Measurements from ENCODE around the gene CD247.
A peak's percentile ranks its signal among the peaks of the same experiment; 100 is the strongest.

CD247 gene

GRCh38 chr1:167538657-167539056 lies 20.3 kb upstream of the CD247 start:
- H3K27ac ChIP-seq (ENCODE audit: low read length) = no peak overlapping the region
- H3K27me3 ChIP-seq (ENCODE audit: insufficient read depth, low read length) = no peaks in the 10 kb centered on the region
- H3K36me3 ChIP-seq (ENCODE audit: insufficient read depth, low read depth, low read length) = no peaks in the 10 kb centered on the region
- no peak overlapping the region for H3K4me3 ChIP-seq (ENCODE audit: low read length)
- no peak overlapping the region for H3K9ac ChIP-seq (ENCODE audit: low read depth, low read length)
- H3K9me3 ChIP-seq (ENCODE audit: insufficient read depth, low read depth, low read length) = no peaks in the 10 kb centered on the region
- H3K4me1 ChIP-seq (ENCODE audit: insufficient read depth, low read length) = no peaks in the 10 kb centered on the region; the same call in 1 of the 2 replicates

GRCh38 chr1:167533851-167534300 lies 15.5 kb upstream of the CD247 start:
- no peak overlapping the region for H3K27ac ChIP-seq (ENCODE audit: low read length)
- H3K9ac ChIP-seq (ENCODE audit: low read depth, low read length) = peak overlapping the region; percentile 34; the same call in 1 of the 2 replicates
- no peaks in the 10 kb centered on the region; the same call in 1 of the 2 replicates for H3K4me1 ChIP-seq (ENCODE audit: insufficient read depth, low read length)
- H3K4me3 ChIP-seq (ENCODE audit: low read length) = no peak overlapping the region
- H3K27me3 ChIP-seq (ENCODE audit: insufficient read depth, low read length) = no peaks in the 10 kb centered on the region
- no peaks in the 10 kb centered on the region for H3K36me3 ChIP-seq (ENCODE audit: insufficient read depth, low read depth, low read length)
- H3K9me3 ChIP-seq (ENCODE audit: insufficient read depth, low read depth, low read length) = no peaks in the 10 kb centered on the region

DNA sequence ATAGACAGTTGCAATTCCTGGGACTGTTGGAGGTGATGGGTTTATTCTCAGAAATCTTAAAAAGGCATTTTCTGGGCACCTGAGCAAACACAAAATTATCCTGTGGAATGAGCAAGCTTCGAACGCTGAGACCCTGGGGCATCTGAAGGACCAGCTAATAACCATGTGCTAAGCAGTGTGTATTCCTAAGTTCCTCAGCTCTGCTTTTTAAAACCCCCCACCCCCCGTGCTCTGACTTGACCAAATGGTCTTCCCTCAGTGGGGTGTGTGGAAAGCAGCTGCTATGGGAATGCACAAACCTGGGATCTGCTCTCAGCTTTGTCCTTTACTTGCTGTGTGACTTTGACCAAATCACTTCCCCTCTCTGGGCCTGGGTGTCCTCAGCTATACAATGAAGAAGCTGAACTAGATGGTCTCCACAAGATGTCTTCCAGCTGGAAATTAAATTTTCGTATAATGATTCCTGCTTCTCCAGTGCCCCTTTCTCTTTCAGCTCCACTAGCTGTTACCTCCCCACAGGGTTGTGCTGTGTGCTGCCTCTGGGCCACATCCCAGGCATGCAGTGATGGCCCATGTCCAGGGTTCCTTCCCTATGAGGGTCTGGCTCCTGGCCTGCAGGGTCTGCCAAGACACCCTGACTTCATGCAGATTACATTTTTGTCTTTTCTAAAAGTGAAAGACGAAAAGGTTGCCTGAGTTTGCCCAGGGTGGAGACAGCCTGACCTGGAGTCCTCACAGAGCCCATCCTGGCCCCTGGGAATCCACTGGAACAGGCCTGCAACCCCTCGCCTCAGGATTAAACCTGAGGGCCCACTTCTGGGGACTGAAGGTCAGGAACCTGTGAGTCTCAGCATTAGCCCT lies 14.9 kb upstream of the CD247 start:
- no peak overlapping the region for H3K27ac ChIP-seq (ENCODE audit: low read length)
- H3K9ac ChIP-seq (ENCODE audit: low read depth, low read length) = peak overlapping the region; percentile 34; the same call in 1 of the 2 replicates
- H3K4me3 ChIP-seq (ENCODE audit: low read length) = no peak overlapping the region
- H3K9me3 ChIP-seq (ENCODE audit: insufficient read depth, low read depth, low read length) = no peaks in the 10 kb centered on the region
- no peaks in the 10 kb centered on the region for H3K36me3 ChIP-seq (ENCODE audit: insufficient read depth, low read depth, low read length)
- no peaks in the 10 kb centered on the region; the same call in 1 of the 2 replicates for H3K4me1 ChIP-seq (ENCODE audit: insufficient read depth, low read length)
- no peaks in the 10 kb centered on the region for H3K27me3 ChIP-seq (ENCODE audit: insufficient read depth, low read length)

DNA sequence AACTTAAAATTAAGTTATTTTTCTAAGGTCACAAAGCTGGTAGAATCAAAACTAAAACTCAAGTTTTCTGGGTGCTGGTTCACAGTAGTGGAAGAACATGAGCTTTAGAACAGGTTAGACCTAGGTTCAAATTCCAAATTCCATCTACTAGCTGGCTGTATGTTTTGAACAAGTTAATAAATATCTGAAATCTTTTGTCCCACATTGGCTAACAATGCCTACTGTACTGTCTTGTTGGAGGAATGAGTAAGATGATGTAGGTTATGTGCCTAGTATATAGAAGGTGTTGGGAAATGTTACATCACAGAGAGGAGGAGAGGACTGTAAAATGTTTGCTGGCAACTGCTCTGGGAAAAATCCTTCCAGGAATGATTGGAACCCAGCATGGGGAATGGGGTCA lies 14.0 kb upstream of the CD247 start:
- H3K36me3 ChIP-seq (ENCODE audit: insufficient read depth, low read depth, low read length) = no peaks in the 10 kb centered on the region
- H3K9me3 ChIP-seq (ENCODE audit: insufficient read depth, low read depth, low read length) = no peaks in the 10 kb centered on the region
- H3K4me1 ChIP-seq (ENCODE audit: insufficient read depth, low read length) = no peaks in the 10 kb centered on the region; the same call in 1 of the 2 replicates
- H3K27ac ChIP-seq (ENCODE audit: low read length) = no peak overlapping the region
- no peaks in the 10 kb centered on the region for H3K27me3 ChIP-seq (ENCODE audit: insufficient read depth, low read length)
- H3K9ac ChIP-seq (ENCODE audit: low read depth, low read length) = no peak overlapping the region
- H3K4me3 ChIP-seq (ENCODE audit: low read length) = no peak overlapping the region

DNA sequence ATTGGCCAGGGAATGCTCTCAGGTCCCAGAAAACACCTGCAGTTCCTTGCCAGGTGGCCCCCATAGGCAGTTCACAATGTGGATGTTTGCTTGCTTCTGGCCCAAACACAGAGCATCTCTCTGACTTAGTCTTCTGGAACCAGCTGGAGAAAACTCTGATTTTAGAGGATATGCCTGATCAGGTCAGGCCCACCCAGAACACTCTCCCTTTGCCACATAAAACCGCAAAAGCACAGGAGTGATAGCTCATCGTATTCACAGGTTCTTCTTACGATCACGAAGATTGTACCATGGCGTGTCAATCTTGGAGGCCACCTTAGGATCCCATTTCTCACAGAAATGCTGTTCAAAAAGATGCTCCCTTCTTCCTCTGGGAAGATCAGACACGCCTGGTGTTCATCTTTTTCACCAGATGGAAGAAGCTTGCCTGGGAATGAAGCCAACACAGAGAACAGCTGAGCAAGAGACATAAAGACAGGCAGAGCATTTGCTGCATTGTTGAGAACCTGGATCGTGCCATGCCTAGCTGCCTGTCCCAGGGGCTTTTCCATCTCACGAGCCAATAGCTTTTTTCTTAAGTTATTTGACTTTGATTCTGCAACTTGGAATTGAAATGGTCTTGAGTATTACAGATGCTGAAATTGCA lies 11.6 kb upstream of the CD247 start:
- no peak overlapping the region for H3K4me3 ChIP-seq (ENCODE audit: low read length)
- no peak overlapping the region for H3K9ac ChIP-seq (ENCODE audit: low read depth, low read length)
- no peak overlapping the region for H3K27ac ChIP-seq (ENCODE audit: low read length)
- no peaks in the 10 kb centered on the region for H3K9me3 ChIP-seq (ENCODE audit: insufficient read depth, low read depth, low read length)
- H3K36me3 ChIP-seq (ENCODE audit: insufficient read depth, low read depth, low read length) = no peaks in the 10 kb centered on the region
- no peaks in the 10 kb centered on the region; the same call in 1 of the 2 replicates for H3K4me1 ChIP-seq (ENCODE audit: insufficient read depth, low read length)
- no peaks in the 10 kb centered on the region; the same call in 1 of the 2 replicates for H3K27me3 ChIP-seq (ENCODE audit: insufficient read depth, low read length)

DNA sequence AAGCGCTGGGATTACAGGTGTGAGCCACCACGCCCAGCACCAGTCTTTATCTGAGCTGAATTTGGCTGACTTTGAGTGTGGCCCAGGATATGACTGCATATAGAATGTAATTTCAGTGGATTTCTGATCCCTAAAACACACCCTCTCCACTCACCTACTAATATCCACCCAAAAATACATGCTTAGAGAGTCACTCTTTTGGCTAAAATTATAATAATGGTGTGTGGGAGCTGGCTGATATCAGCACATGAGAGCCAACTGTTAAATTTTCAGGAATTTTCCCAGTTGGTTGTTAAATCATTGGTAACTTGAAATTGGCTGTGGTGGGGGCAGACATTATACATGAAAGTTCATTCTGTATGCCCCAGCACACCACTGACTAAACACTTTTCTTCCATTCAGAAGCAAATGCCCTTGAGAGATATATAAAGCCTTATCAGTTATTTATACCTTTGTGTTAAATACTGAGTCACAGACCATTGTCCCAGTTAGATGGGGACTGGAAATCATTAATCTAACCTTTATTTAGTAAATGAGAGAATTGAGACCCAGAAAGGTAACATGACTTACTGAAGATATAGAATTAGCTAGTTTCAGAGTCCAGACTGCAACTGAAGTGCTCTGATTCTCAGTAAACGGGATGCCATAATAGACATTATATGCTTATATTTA lies 9.9 kb upstream of the CD247 start:
- no peak overlapping the region for H3K4me3 ChIP-seq (ENCODE audit: low read length)
- no peak overlapping the region for H3K9ac ChIP-seq (ENCODE audit: low read depth, low read length)
- H3K27ac ChIP-seq (ENCODE audit: low read length) = no peak overlapping the region
- no peaks in the 10 kb centered on the region for H3K4me1 ChIP-seq (ENCODE audit: insufficient read depth, low read length)
- no peaks in the 10 kb centered on the region for H3K9me3 ChIP-seq (ENCODE audit: insufficient read depth, low read depth, low read length)
- no peaks in the 10 kb centered on the region for H3K36me3 ChIP-seq (ENCODE audit: insufficient read depth, low read depth, low read length)
- no peaks in the 10 kb centered on the region; the same call in 1 of the 2 replicates for H3K27me3 ChIP-seq (ENCODE audit: insufficient read depth, low read length)

- Histone ChIP-seq H3K9me3 (ENCODE audit: insufficient read depth, low read depth, low read length) (no peaks in the 10 kb centered on the region), H3K4me1 (ENCODE audit: insufficient read depth, low read length) (no peaks in the 10 kb centered on the region), H3K9ac (ENCODE audit: low read depth, low read length) (no peak overlapping the region), H3K27ac (ENCODE audit: low read length) (no peak overlapping the region), H3K4me3 (ENCODE audit: low read length) (no peak overlapping the region), H3K27me3 (ENCODE audit: insufficient read depth, low read length) (no peaks in the 10 kb centered on the region; the same call in 1 of the 2 replicates), H3K36me3 (ENCODE audit: insufficient read depth, low read depth, low read length) (no peaks in the 10 kb centered on the region)
These were observed 8.5 kb upstream of the CD247 start for GRCh38 chr1:167526667-167527383.

GRCh38 chr1:167524651-167525050 lies 6.3 kb upstream of the CD247 start:
- H3K27me3 ChIP-seq (ENCODE audit: insufficient read depth, low read length) = no peaks in the 10 kb centered on the region; the same call in 1 of the 2 replicates
- no peak overlapping the region for H3K9ac ChIP-seq (ENCODE audit: low read depth, low read length)
- no peaks in the 10 kb centered on the region for H3K36me3 ChIP-seq (ENCODE audit: insufficient read depth, low read depth, low read length)
- no peak overlapping the region for H3K27ac ChIP-seq (ENCODE audit: low read length)
- no peaks in the 10 kb centered on the region for H3K4me1 ChIP-seq (ENCODE audit: insufficient read depth, low read length)
- H3K4me3 ChIP-seq (ENCODE audit: low read length) = no peak overlapping the region
- H3K9me3 ChIP-seq (ENCODE audit: insufficient read depth, low read depth, low read length) = no peaks in the 10 kb centered on the region

DNA sequence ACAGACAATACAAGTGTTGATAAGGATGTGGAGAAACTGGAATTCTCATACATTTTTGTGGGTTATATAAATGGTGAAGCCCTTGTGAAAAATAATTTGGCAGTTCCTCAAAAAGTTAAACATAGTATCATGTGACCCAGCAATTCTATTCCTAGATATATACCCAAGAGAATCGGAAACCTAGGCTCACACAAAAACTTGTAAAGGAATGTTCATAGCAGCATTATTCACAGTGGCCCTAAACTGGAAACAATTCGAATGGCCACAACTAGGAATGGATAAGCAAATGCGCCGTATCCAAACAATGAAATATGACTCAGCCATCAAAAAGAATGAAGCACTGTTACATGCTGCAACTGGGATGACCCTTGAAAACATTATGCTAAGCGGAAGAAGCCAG lies 3.9 kb upstream of the CD247 start:
- no peaks in the 10 kb centered on the region for H3K4me1 ChIP-seq (ENCODE audit: insufficient read depth, low read length)
- H3K27me3 ChIP-seq (ENCODE audit: insufficient read depth, low read length) = no peaks in the 10 kb centered on the region; the same call in 1 of the 2 replicates
- H3K9me3 ChIP-seq (ENCODE audit: insufficient read depth, low read depth, low read length) = no peaks in the 10 kb centered on the region
- H3K4me3 ChIP-seq (ENCODE audit: low read length) = no peak overlapping the region
- H3K36me3 ChIP-seq (ENCODE audit: insufficient read depth, low read depth, low read length) = no peaks in the 10 kb centered on the region
- H3K27ac ChIP-seq (ENCODE audit: low read length) = no peak overlapping the region
- no peak overlapping the region for H3K9ac ChIP-seq (ENCODE audit: low read depth, low read length)

- Histone ChIP-seq H3K27ac (ENCODE audit: low read length) (no peak overlapping the region), H3K9ac (ENCODE audit: low read depth, low read length) (no peak overlapping the region), H3K27me3 (ENCODE audit: insufficient read depth, low read length) (no peaks in the 10 kb centered on the region; the same call in 1 of the 2 replicates), H3K9me3 (ENCODE audit: insufficient read depth, low read depth, low read length) (no peaks in the 10 kb centered on the region), H3K4me1 (ENCODE audit: insufficient read depth, low read length) (no peaks in the 10 kb centered on the region), H3K36me3 (ENCODE audit: insufficient read depth, low read depth, low read length) (no peaks in the 10 kb centered on the region), H3K4me3 (ENCODE audit: low read length) (no peak overlapping the region)
These were observed 2.4 kb upstream of the CD247 start for GRCh38 chr1:167520711-167521206.

All from iPS-20b (cell line).